Measurements from ENCODE around the gene CAPN13.

The CAPN13 gene

DNA sequence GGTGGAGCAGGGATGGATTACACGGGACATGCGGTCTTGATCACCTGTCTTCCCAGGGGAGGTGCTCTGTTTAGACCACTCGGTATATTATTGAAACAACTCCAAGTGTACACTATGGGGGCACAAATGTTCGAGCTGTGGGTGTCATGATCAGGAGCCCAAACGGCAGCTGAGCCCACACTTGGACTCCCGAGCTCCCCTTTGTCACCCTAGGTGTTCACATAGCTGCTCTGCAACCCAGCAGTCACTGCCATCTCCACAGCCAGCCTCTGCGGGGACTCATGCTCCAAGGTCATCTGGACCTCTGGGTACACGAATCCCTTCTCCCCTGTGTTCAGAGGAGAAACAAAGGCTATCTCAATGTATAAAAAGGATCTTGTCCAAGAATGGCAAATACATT lies 46.0 kb downstream of the CAPN13 start:
- DNase-seq = no peak

DNA sequence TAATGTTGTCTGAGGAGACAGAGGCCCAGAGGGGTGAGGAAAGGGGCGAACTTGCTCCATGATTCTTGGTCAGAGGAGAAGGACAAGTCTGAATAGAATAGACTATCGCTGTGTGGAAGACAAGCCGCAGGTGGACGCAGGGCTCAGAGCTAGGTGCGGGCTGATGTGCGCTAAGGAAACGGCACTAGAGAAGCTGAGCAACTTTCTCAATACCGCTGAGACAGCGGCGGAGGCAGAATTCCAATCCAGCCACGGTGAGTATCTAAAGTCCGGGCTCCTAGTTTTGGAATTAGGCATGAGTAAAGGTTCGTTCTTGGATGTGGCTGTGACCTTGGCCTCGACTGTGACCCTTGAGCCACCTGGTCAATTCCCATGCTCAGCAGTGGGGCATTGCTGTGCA lies 47.8 kb downstream of the CAPN13 start:
- no peak for DNase-seq

DNA sequence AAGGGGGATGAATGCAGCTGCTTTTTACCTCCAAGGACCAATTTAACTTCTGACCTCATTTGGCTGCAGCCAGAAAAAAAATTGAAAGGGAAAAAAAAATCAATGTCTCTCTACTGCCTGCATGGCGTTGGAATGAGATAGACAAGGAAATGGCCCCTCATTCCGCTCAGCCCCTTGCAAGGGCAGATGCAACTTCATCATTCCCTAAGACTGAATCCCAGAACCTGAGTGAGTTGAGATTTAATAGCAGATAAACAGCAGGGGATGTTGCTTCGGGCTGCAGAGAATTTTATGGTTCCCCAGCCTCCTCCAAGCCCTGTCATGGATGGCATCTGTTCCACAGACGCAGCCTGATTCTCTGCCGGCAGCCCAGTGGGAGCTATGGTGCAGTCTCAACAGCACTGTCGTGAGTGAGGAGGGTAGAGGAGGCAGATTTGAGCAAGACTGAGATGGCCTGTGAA lies 49.0 kb downstream of the CAPN13 start:
- DNase-seq = no peak

GRCh38 chr2:30757749-30758148 lies 49.5 kb downstream of the CAPN13 start:
- no peak for DNase-seq

GRCh38 chr2:30756971-30757370 lies 50.3 kb downstream of the CAPN13 start:
- no peak for DNase-seq

DNA sequence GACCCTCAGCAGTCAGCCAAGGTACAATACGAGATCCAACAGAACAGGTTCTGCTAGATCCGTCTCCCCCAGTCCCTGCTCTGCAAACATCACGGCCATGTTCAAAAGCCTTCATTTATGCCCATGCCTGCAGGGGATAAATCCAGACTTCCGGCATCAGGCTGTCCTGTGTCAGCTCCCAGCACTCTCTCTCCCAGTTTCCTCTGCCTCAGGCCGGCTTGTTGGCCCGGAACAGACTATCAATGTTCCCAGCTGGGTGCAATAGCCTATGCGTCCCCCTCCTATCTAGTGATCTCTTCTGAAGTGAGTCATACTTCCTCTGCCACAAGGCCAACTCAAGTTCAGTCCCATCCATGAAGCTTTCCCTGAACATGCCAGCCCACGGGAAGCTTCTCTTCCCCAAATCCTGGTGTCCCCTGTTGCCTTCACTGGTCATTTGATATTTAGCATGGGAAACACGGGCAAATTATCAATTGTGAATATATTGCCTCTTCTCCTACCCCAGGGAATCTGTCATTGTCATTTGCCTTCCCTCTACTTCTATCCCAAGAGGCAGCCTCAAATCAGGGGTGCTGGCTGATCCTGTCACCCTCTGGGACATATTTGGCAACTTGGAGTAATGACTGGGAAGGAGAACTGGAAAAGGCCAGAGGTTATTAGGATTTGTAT lies 51.1 kb downstream of the CAPN13 start:
- peak; percentile 65 for DNase-seq

GRCh38 chr2:30753630-30754029 lies 53.6 kb downstream of the CAPN13 start:
- DNase-seq = peak; percentile 42

- DNase-seq = no peak
Observed at GRCh38 chr2:30752811-30753210, 54.4 kb downstream of the CAPN13 start.

GRCh38 chr2:30747206-30747605 lies 60.0 kb downstream of the CAPN13 start:
- no peak for DNase-seq

GRCh38 chr2:30744823-30745222 lies 62.4 kb downstream of the CAPN13 start:
- DNase-seq = no peak

DNA sequence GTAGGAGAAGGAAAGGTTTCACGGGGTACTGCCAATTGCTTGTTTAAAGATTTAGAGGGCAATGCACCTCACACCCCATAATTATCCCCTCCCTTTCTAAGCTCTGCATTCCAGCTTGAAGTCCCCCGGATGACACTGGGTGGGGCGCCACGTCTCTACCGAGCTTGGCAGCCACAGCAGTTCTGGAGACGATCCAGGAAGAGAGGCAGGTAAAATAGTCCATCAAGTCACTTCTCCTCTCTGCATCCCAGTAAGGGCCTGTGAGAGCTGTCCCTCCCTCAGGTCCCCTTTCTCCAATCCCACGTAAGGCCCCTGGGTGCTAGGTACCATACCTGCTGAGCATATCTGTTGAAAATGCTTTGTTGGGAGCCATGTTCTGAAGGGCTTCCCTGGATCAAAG lies 65.7 kb downstream of the CAPN13 start:
- no peak for DNase-seq

DNA sequence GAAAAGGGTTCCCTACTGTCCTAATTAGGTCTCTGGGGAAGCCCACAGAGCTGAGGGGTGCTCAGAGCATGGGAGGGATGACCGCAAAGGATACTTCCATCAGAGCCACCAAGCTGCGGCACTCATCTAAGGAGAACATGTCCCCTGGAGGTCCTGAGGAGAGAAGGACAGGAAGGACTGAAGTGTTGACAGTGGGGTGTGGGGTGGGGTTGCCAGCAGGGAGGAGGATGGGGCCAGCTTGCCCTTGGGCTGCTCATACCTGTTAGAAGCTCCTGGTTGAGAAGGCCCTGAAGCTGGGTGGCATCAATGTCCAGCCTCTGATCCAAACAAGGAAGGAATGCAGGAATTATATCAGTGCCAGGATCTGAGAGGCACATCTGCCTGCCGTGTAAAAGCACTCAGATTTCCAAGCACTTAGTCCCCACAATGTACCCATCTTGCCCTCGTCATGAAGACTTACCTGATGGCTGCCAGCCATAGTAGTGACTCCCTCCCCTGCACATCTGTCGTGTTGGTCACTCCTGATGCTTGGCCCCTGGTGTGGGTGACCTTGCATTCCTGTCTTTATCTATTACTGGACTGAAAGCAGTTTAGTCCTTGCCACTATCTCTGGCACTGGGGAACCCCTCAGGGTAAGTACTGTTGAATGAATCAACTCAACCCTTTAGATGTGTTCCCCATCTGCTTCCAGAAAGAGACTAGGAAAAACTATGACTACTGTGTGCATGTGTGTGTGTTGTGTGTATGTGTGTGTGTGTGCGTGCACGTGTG lies 68.9 kb downstream of the CAPN13 start:
- DNase-seq = no peak

DNA sequence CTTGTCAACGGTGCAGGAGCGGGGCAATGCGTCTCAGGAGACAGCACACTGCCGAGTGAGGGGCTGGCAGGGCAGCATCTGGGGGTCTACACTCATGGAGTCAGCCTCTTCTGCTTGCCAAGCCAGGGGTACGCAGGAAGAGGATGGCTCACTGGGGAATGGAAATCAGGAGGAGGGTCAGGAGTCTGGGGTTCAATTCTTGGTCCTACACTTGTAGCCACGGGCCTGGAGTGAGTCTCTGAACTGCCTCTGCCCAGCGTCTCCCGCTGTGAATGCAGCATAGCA lies 70.0 kb downstream of the CAPN13 start:
- no peak for DNase-seq

GRCh38 chr2:30736461-30737325 lies 70.6 kb downstream of the CAPN13 start:
- no peak for DNase-seq

- no peak for DNase-seq
Observed at GRCh38 chr2:30733876-30734520, 73.2 kb downstream of the CAPN13 start.

- DNase-seq = no peak
Observed at GRCh38 chr2:30732876-30733275, 74.4 kb downstream of the CAPN13 start.

DNA sequence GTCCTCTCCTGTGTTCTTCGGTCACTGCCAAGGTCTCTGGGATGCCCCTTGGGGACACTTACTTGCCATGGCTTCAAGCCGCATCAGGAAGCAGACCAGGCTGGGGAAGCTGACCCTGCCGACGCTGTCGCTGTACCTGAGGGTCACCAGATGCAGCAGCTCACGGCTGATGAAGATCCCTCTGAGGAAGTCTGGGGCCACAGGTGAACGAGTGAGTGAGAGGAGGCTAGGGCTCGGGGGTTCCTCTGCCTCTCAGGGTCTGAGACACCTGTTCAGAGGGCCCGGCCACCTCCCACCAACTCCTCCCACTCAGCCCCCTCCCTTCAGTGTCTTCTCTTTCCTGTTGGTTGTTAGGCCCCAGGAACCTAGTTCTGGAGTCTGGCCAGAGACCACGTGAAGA lies 74.9 kb downstream of the CAPN13 start:
- no peak for DNase-seq

DNA sequence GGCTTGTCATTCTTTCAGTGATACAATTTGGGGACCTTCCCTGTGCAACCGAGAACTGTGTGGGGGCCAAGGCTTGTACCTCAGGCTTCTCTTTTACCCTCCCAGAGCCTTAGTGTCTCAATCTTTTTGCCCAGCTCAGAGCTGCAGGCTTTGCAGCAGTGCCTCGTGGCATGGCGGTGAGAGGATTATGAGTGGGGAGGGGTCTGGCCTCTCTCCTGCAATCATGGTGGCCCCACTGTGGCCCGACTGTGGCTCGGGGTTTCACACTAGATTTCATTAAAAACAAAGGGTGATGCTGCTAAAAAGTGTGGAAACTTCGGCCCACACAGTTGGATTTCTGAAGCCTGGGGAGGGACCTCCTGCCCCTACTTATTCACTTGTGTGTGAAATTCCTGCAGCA lies 75.5 kb downstream of the CAPN13 start:
- no peak for DNase-seq

DNA sequence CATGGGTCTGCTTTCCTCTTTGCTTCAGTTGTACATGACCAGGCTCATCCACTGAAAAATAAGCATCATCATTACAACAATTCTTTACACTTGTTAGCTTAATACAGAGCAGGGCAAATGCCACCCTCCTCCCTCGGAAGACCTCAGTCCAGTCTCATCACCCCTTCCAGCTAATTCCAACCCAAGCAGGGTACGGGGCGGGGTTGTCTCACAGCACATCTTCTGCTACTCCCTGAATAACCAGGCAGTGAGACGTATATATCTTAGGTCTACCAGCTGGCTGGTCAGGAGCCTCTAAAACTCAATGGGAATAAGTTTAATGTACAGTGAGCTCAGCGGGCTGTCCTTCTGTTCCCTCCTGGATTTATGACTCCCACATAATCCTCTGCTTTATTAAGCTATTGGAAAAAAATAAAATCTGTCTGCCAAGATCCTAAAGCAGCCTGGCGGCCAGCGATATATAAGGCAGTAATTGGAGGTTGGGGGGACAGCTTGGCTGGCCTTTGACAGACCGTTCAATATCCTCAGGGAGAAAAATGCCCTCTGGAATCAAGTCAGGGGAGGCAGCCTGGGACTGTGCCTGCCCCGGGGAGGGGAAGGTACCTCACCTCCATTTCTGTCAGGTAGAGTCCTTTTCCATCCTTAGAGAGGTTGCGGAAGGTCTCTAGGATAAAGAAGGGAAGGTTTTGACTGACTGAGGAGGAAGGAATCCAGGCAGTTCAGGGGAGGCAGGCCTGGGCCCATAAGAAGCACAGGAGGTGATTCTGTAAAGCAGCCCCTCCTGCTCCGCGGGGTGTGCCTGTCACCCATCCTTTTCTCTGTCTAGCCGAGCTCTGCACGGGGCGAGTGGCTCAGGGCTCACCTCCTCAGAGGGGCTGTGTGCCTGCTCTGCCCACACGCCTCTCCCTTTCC lies 76.3 kb downstream of the CAPN13 start:
- no peak for DNase-seq

DNA sequence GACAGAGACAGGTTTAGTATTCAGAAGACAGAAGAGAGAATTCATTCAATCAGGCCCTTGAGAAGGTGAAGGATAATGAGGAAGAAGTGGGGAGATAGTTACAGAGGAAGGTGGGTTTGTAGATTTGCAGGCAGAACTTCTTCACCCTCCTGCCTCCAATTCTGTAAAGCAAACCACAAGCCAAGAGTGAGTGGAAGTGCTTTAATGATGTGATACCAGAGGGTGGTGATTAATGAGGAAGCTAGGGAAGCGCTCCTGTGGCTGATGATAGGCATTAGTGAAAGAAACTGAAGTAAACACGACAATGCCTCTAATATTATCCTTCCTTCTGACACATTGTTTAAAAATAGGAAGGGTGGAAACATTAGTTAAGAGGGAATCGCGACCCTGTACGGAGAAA lies 78.2 kb downstream of the CAPN13 start:
- DNase-seq = no peak

DNA sequence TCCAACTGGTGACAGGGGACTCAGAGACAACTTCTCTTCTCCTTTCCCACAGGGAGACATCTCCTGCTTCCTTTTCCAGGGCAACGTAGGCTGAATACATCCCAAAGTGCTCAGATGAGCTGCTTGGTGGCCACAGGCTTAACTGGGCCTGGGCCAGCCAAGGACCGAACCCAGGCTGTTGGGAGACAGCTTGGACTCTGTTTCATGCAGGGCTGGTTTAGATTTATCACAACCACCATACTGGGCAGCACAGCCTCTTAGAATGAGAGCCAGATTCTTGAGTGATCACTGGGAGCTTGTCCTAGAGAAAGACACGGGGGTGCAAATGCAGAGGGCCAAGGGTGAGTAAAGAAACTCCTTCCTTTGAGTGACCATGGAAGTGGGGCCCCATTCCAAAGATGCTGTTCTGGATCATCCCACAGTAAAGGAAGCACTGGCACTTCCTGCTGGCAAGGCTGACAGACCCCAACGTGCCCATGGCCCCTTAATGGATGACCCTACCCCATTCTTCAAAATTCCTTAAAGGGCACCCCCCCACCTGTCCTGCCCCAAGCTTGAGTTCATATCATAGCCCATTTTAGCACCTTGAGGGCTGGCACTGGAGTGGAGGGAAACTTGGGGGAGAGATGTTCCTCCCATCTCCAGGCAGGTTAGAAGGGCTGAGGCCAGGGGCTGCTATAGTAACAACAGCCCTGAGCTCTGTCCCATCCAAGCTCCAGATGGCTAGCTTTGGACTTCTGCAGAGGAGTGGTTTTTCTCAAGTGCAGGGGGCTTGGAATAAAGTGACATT lies 84.1 kb downstream of the CAPN13 start:
- DNase-seq = no peak

All from fibroblast of skin of back (primary cell).